Uterus (tissue), 2 donors: ENCODE measurements around the gene SPINK7.

Experiments
- CTCF ChIP-seq, 4 experiments: fragments of 200-600 bp in 2 of 4; fragments of 450-650 bp in 2 of 4; sonication (generic) in 2 of 4; IDR thresholded peaks; one replicate each; pipeline ENCODE4 v1.5.1; 2016 to 2019; ENCODE audit warnings: antibody characterized with exemption in 4 of 4, mild to moderate bottlenecking in 2 of 4, moderate library complexity in 1 of 4
- POLR2A ChIP-seq, 2 donors: fragments of 450-650 bp; IDR thresholded peaks; one replicate each; pipeline ENCODE4 v1.6.1; 2016; ENCODE audit warnings: antibody characterized with exemption in 2 of 2, mild to moderate bottlenecking in 1 of 2, moderate library complexity in 1 of 2

- TF ChIP-seq CTCF (IDR thresholded peaks at IDR 0.05), result no peak
- TF ChIP-seq POLR2A (IDR thresholded peaks at IDR 0.05), result no peak
These were observed 41.4 kb downstream of the SPINK7 start for GRCh38 chr5:148353634-148354033.
